GM23338 (cell line): Measurements from ENCODE around the gene NENF. TPM values are rescaled to one million over a fixed set of nuclear protein-coding genes. Genes with fewer than 3 reads are reported as not detected.

Source experiments
- ATAC-seq: fragments of 200-7000 bp; cut with Tn5 transposase; 3 replicates; pipeline ENCODE4 v1.9.1; 2020
- DNase-seq: peaks from one replicate; pipeline ENCODE4 v3.0.0-alpha.2; 2015; ENCODE audit warnings: low spot score
- H2AFZ ChIP-seq: fragments of 200-600 bp; sonication (generic); 2 replicates; pipeline ENCODE4 v1.8.0; 2016; ENCODE audit warnings: antibody characterized with exemption, mild to moderate bottlenecking, moderate library complexity
- H3F3A ChIP-seq: fragments of 200-600 bp; sonication (generic); replicated peaks from 2 replicates; pipeline ENCODE4 v1.8.0; 2017; ENCODE audit warnings: antibody characterized with exemption, mixed run types, low read depth
- H3K27ac ChIP-seq: fragments of 200-600 bp; sonication (generic); 2 replicates; pipeline ENCODE4 v1.6.1; 2016; ENCODE audit warnings: low read depth
- H3K27me3 ChIP-seq: fragments of 200-600 bp; sonication (generic); 2 replicates; pipeline ENCODE4 v1.8.0; 2016; ENCODE audit warnings: mild to moderate bottlenecking, mixed run types, moderate library complexity; ENCODE audit not compliant: insufficient read depth
- H3K36me3 ChIP-seq: fragments of 200-600 bp; sonication (generic); 2 replicates; pipeline ENCODE4 v1.8.0; 2016; ENCODE audit warnings: mild to moderate bottlenecking; ENCODE audit not compliant: insufficient read depth
- H3K4me1 ChIP-seq: fragments of 200-600 bp; sonication (generic); 2 replicates; pipeline ENCODE4 v1.8.0; 2016; ENCODE audit warnings: mild to moderate bottlenecking, moderate library complexity; ENCODE audit not compliant: insufficient read depth
- H3K4me2 ChIP-seq: fragments of 200-600 bp; sonication (generic); 2 replicates; pipeline ENCODE4 v1.7.1; 2017; ENCODE audit warnings: mixed run types
- H3K4me3 ChIP-seq: fragments of 200-600 bp; sonication (generic); 2 replicates; pipeline ENCODE4 v1.6.1; 2016; ENCODE audit warnings: mixed run types
- H3K79me2 ChIP-seq: fragments of 200-600 bp; sonication (generic); replicated peaks from 2 replicates; pipeline ENCODE4 v1.8.0; 2017; ENCODE audit warnings: mild to moderate bottlenecking; ENCODE audit not compliant: insufficient read depth
- H3K9me2 ChIP-seq: fragments of 200-600 bp; sonication (generic); 2 replicates; pipeline ENCODE4 v1.8.0; 2017; ENCODE audit not compliant: insufficient read depth
- H4K20me1 ChIP-seq: fragments of 200-600 bp; sonication (generic); replicated peaks from 2 replicates; pipeline ENCODE4 v1.8.0; 2017; ENCODE audit warnings: mild to moderate bottlenecking; ENCODE audit not compliant: insufficient read depth
- H3K27ac Mint-ChIP-seq: 2 replicates; pipeline ENCODE4 v1.8.0; 2020; ENCODE audit warnings: inconsistent platforms, mild to moderate bottlenecking, moderate library complexity, mixed read lengths
- H3K27me3 Mint-ChIP-seq: 3 replicates; pipeline ENCODE4 v1.8.0; 2022; ENCODE audit warnings: low read depth, mild to moderate bottlenecking, moderate library complexity, mixed read lengths, inconsistent platforms; ENCODE audit not compliant: insufficient read depth, poor library complexity
- H3K36me3 Mint-ChIP-seq: 3 replicates; pipeline ENCODE4 v1.8.0; 2021; ENCODE audit warnings: low read depth, mild to moderate bottlenecking, inconsistent platforms, moderate library complexity, mixed read lengths
- H3K4me1 Mint-ChIP-seq: 3 replicates; pipeline ENCODE4 v1.8.0; 2020; ENCODE audit warnings: mild to moderate bottlenecking, inconsistent platforms, mixed read lengths
- H3K4me3 Mint-ChIP-seq: 3 replicates; pipeline ENCODE4 v1.8.0; 2021; ENCODE audit warnings: moderate library complexity, mild to moderate bottlenecking, inconsistent platforms, mixed read lengths
- H3K9me3 Mint-ChIP-seq: 3 replicates; pipeline ENCODE4 v1.8.0; 2020; ENCODE audit warnings: moderate library complexity, mild to moderate bottlenecking, inconsistent platforms, mixed read lengths
- CREB1 ChIP-seq: fragments of 250-450 bp; sonication (Bioruptor Pico); IDR thresholded peaks from 2 replicates; pipeline ENCODE4 v1.5.0; 2020; ENCODE audit warnings: low read depth, mild to moderate bottlenecking, moderate library complexity
- NANOG ChIP-seq: IDR thresholded peaks from 2 replicates; pipeline ENCODE4 v1.6.1; 2016; ENCODE audit warnings: antibody characterized with exemption, borderline replicate concordance
- POLR2AphosphoS5 ChIP-seq: IDR thresholded peaks from 2 replicates; pipeline ENCODE4 v1.6.1; 2016; ENCODE audit warnings: antibody characterized with exemption, low read depth
- ZNF114 ChIP-seq: fragments of 250-450 bp; sonication (Bioruptor Pico); IDR thresholded peaks from 2 replicates; pipeline ENCODE4 v1.5.0; 2020; ENCODE audit warnings: mild to moderate bottlenecking, moderate library complexity
- ZNF331 ChIP-seq: fragments of 250-450 bp; sonication (Bioruptor Pico); IDR thresholded peaks from 2 replicates; pipeline ENCODE4 v1.5.0; 2020; ENCODE audit warnings: low read depth, mild to moderate bottlenecking, moderate library complexity
- polyA plus RNA-seq: library from polyadenylated mRNA; unstranded; fragments of >200 nt; fragmentation: Nextera tagmentation; extraction: Ambion mirVana; gene quantifications from 2 replicates; pipeline ENCODE4 v1.2.1, GENCODE V29; 2016
- total RNA-seq: library from RNA; depleted of rRNA; stranded (reverse); fragments of >200 nt; shearing (Covaris generic); gene quantifications from 2 replicates; pipeline ENCODE4 v1.2.3, GENCODE V29; 2014
- TF ChIP-seq, protein P1 (sequence below), 2 experiments: fragments of 200-600 bp in 1 of 2; sonication (generic) in 1 of 2; conservative IDR thresholded peaks; 2 replicates each; pipeline versions ENCODE4 v1.5.1 to v1.6.1; 2016 to 2017; ENCODE audit warnings: antibody characterized with exemption in 2 of 2, low read depth in 2 of 2, mild to moderate bottlenecking in 2 of 2, moderate library complexity in 1 of 2
- TF ChIP-seq, protein P2 (sequence below): IDR thresholded peaks from 2 replicates; pipeline ENCODE4 v1.6.1; 2016; ENCODE audit warnings: antibody characterized with exemption
- TF ChIP-seq, protein P3 (sequence below): fragments of 250-450 bp; sonication (Bioruptor Pico); IDR thresholded peaks from 2 replicates; pipeline ENCODE4 v1.5.0; 2020; ENCODE audit warnings: mild to moderate bottlenecking, moderate library complexity

Gene NENF
- total and polyA plus RNA-seq, 2 experiments from 2014 or later, result 27.6 to 60.7 TPM

DNA sequence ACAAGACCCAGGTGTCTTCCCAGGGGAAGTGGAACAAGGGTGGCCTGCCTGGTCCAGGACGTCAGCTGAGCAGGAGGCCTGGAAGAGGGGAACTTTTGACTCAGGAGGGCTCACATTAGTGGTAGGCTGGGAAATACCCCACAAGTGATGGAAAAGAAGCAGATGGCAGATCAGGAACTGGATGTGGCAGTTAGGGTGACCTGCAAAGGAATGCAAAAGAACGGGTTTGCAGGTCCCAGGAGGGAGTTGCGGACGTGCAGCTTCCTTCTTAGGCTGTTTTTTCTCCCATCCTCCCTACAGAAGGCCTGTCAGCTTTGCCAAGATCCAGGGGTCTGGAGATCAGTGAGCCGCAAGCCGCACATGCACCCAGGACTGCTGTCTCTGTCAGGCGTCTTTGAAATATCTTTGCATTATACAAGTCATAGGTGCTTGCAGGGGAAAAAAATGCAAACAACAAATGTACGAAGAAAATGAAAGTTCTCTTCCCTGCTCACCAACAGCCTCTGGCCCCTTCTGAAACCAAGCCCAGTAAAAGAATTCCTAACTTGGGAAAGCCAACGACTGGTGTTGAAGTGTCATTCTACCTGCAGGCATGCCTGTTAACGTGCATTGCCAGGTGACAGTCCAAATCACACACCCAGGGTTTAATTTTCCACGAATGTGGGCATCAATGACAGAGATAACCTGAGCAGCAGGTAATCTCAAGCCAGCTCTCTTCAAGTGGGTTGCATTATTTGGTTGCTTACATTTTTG lies 34.4 kb downstream of the NENF start:
- peaks cover 22% of the 10 kb centered on the region for H3K4me1 Mint-ChIP-seq
- H3K9me3 Mint-ChIP-seq, result peaks cover 29% of the 10 kb centered on the region
- TF ChIP-seq POLR2AphosphoS5 (no peak), NANOG (no peak), ZNF331 (no peak)
- TF ChIP-seq, protein P1, sequence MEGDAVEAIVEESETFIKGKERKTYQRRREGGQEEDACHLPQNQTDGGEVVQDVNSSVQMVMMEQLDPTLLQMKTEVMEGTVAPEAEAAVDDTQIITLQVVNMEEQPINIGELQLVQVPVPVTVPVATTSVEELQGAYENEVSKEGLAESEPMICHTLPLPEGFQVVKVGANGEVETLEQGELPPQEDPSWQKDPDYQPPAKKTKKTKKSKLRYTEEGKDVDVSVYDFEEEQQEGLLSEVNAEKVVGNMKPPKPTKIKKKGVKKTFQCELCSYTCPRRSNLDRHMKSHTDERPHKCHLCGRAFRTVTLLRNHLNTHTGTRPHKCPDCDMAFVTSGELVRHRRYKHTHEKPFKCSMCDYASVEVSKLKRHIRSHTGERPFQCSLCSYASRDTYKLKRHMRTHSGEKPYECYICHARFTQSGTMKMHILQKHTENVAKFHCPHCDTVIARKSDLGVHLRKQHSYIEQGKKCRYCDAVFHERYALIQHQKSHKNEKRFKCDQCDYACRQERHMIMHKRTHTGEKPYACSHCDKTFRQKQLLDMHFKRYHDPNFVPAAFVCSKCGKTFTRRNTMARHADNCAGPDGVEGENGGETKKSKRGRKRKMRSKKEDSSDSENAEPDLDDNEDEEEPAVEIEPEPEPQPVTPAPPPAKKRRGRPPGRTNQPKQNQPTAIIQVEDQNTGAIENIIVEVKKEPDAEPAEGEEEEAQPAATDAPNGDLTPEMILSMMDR (conservative IDR thresholded peaks at IDR 0.05; ENCODE audit: low read depth in 2 of 2), result no peak
- H3K4me1 ChIP-seq, result peaks cover under 1% of the 10 kb centered on the region
- no peak overlapping the region for H3K27ac Mint-ChIP-seq
- H2AFZ ChIP-seq, result peak overlapping the region; percentile 43; the same call in 1 of the 2 replicates
- no peaks in the 10 kb centered on the region for H3K27me3 ChIP-seq
- H3K9me2 ChIP-seq, result 0 out of 2 replicates have a peak, but pooled peaks cover 9% of the 10 kb centered on the region
- no peaks in the 10 kb centered on the region for H3K79me2 ChIP-seq
- no peaks in the 10 kb centered on the region for H4K20me1 ChIP-seq
- H3K36me3 ChIP-seq, result no peaks in the 10 kb centered on the region
- no peak overlapping the region for H3K4me3 Mint-ChIP-seq
- no peak for ATAC-seq
- H3F3A ChIP-seq, result no peaks in the 10 kb centered on the region
- DNase-seq, result no peak
- no peak overlapping the region for H3K4me3 ChIP-seq
- no peak overlapping the region for H3K27ac ChIP-seq
- H3K27me3 Mint-ChIP-seq, result peaks cover 36% of the 10 kb centered on the region
- peaks cover 8% of the 10 kb centered on the region for H3K36me3 Mint-ChIP-seq
- H3K4me2 ChIP-seq, result no peak overlapping the region

DNA sequence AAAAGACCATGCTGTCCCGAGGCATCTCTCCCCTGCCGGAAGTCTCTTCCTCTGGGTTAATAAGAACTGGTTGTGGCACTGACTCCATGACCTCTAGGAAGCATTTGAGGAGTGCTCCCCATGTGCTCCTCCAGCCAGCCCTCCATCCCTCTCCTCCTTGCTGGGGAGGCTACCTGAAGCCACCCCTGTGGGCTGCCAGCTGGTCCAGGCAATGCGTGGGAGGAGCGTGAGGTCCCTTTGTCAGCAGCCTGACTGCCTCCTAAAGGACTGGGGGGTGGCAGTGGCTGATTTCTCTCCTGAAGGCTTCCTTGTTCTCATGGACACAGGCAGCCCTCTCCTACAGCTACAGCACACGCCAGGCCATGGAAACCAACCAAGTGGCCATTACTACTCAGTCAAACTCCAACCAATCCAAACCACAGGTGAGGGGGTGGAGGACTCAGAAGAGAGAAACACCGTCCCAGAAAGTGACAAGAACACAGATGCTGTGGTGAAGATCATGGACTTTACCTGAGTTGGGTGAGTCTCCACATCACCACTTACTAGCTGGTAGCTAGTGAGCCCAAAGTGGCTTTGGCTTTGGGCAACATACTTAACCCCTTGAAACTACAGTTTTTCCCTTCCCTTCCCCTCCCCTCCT lies 35.2 kb downstream of the NENF start:
- H3K4me1 ChIP-seq, result no peaks in the 10 kb centered on the region; the same call in 1 of the 2 replicates
- peak overlapping the region; percentile 43; the same call in 1 of the 2 replicates for H2AFZ ChIP-seq
- no peak overlapping the region for H3K4me2 ChIP-seq
- peaks cover 36% of the 10 kb centered on the region for H3K27me3 Mint-ChIP-seq
- no peaks in the 10 kb centered on the region for H3K27me3 ChIP-seq
- H3K27ac Mint-ChIP-seq, result no peak overlapping the region
- H3K9me2 ChIP-seq, result 0 out of 2 replicates have a peak, but pooled peaks cover 9% of the 10 kb centered on the region
- no peak overlapping the region for H3K4me3 ChIP-seq
- no peaks in the 10 kb centered on the region for H3K79me2 ChIP-seq
- no peaks in the 10 kb centered on the region for H3F3A ChIP-seq
- DNase-seq, result no peak
- H3K9me3 Mint-ChIP-seq, result peaks cover 29% of the 10 kb centered on the region
- no peaks in the 10 kb centered on the region for H4K20me1 ChIP-seq
- H3K36me3 ChIP-seq, result no peaks in the 10 kb centered on the region
- no peak for ATAC-seq
- no peak overlapping the region for H3K4me3 Mint-ChIP-seq
- no peak overlapping the region for H3K27ac ChIP-seq
- H3K4me1 Mint-ChIP-seq, result peaks cover 21% of the 10 kb centered on the region
- peaks cover 8% of the 10 kb centered on the region for H3K36me3 Mint-ChIP-seq
- TF ChIP-seq NANOG, result no peak
- no peak for TF ChIP-seq CREB1 (CRISPR knock-in tag)
- TF ChIP-seq, protein P2, sequence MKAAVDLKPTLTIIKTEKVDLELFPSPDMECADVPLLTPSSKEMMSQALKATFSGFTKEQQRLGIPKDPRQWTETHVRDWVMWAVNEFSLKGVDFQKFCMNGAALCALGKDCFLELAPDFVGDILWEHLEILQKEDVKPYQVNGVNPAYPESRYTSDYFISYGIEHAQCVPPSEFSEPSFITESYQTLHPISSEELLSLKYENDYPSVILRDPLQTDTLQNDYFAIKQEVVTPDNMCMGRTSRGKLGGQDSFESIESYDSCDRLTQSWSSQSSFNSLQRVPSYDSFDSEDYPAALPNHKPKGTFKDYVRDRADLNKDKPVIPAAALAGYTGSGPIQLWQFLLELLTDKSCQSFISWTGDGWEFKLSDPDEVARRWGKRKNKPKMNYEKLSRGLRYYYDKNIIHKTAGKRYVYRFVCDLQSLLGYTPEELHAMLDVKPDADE, result no peak
- TF ChIP-seq, protein P1 (conservative IDR thresholded peaks at IDR 0.05; ENCODE audit: low read depth in 2 of 2), result no peak
- TF ChIP-seq, protein P3, sequence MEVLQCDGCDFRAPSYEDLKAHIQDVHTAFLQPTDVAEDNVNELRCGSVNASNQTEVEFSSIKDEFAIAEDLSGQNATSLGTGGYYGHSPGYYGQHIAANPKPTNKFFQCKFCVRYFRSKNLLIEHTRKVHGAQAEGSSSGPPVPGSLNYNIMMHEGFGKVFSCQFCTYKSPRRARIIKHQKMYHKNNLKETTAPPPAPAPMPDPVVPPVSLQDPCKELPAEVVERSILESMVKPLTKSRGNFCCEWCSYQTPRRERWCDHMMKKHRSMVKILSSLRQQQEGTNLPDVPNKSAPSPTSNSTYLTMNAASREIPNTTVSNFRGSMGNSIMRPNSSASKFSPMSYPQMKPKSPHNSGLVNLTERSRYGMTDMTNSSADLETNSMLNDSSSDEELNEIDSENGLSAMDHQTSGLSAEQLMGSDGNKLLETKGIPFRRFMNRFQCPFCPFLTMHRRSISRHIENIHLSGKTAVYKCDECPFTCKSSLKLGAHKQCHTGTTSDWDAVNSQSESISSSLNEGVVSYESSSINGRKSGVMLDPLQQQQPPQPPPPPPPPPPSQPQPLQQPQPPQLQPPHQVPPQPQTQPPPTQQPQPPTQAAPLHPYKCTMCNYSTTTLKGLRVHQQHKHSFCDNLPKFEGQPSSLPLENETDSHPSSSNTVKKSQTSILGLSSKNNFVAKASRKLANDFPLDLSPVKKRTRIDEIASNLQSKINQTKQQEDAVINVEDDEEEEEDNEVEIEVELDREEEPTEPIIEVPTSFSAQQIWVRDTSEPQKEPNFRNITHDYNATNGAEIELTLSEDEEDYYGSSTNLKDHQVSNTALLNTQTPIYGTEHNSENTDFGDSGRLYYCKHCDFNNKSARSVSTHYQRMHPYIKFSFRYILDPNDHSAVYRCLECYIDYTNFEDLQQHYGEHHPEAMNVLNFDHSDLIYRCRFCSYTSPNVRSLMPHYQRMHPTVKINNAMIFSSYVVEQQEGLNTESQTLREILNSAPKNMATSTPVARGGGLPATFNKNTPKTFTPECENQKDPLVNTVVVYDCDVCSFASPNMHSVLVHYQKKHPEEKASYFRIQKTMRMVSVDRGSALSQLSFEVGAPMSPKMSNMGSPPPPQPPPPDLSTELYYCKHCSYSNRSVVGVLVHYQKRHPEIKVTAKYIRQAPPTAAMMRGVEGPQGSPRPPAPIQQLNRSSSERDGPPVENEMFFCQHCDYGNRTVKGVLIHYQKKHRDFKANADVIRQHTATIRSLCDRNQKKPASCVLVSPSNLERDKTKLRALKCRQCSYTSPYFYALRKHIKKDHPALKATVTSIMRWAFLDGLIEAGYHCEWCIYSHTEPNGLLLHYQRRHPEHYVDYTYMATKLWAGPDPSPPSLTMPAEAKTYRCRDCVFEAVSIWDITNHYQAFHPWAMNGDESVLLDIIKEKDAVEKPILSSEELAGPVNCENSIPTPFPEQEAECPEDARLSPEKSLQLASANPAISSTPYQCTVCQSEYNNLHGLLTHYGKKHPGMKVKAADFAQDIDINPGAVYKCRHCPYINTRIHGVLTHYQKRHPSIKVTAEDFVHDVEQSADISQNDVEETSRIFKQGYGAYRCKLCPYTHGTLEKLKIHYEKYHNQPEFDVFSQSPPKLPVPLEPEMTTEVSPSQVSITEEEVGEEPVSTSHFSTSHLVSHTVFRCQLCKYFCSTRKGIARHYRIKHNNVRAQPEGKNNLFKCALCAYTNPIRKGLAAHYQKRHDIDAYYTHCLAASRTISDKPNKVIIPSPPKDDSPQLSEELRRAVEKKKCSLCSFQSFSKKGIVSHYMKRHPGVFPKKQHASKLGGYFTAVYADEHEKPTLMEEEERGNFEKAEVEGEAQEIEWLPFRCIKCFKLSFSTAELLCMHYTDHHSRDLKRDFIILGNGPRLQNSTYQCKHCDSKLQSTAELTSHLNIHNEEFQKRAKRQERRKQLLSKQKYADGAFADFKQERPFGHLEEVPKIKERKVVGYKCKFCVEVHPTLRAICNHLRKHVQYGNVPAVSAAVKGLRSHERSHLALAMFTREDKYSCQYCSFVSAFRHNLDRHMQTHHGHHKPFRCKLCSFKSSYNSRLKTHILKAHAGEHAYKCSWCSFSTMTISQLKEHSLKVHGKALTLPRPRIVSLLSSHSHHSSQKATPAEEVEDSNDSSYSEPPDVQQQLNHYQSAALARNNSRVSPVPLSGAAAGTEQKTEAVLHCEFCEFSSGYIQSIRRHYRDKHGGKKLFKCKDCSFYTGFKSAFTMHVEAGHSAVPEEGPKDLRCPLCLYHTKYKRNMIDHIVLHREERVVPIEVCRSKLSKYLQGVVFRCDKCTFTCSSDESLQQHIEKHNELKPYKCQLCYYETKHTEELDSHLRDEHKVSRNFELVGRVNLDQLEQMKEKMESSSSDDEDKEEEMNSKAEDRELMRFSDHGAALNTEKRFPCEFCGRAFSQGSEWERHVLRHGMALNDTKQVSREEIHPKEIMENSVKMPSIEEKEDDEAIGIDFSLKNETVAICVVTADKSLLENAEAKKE (CRISPR knock-in tag), result no peak
- TF ChIP-seq POLR2AphosphoS5, result no peak
- no peak for TF ChIP-seq ZNF114 (CRISPR knock-in tag)
